Measurements from ENCODE around the gene CCDC24. TPM values are rescaled to one million over a fixed set of nuclear protein-coding genes. Genes with fewer than 3 reads are reported as not detected.

CCDC24 gene
- total and polyA plus RNA-seq, 9 of the 15 experiments (the other 6 are each of a cell fraction or from before 2014, with no cell fraction given) = 0.31 to 4.5 (median 1.5) TPM

DNA sequence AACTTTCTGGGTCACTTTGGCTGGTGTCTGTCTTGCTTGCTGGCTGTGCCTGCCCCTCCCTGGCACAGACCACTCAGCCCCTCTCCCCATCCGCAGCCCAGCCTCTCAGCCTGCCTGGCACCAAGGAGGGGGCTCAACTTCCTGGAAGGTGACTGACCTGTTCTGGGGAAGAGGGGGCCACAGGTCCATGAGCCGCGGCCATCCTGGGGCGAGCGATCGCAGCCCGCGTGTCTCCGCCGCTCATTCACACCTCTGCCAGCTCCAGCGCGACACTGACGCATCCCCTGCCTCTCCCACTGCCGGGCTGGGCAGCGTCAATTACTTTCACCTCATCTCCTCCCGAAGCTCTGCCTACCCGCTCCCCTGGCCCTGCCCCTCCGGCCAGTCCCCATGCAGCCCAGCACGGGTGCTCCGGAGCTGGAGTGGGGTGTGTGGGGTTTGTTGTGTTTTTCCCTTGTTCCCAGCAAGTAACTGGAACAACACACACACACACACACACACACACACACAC lies 25.5 kb downstream of the CCDC24 start:
- in situ Hi-C loops (cut with MboI) = no loop called here
- H3K79me2 ChIP-seq (ENCODE audit: control insufficient read depth, insufficient read depth, low read length) = no peaks in the 10 kb centered on the region
- 0 out of 3 replicates have a peak, but pooled peaks cover 7% of the 10 kb centered on the region for H3K36me3 ChIP-seq (ENCODE audit: control insufficient read depth, insufficient read depth, low read length)
- no peak overlapping the region for H3K4me3 ChIP-seq
- peaks cover 6 to 41% of the 10 kb centered on the region in 2 experiments; a peak in 4 of 5 replicates for H3K4me1 ChIP-seq (replicated peaks in 1 of 2; ENCODE audit: control insufficient read depth in 2 of 2, insufficient read depth in 2 of 2, low read length in 2 of 2)
- POLR2A ChIA-PET = interaction anchor here (1.0 to 3.9 kb wide), 4 partner anchors 11 to 17 kb away, joined by 4 to 29 read pairs (median 4); partner anchors contain the start of gene SLC6A9
- no peak for ATAC-seq
- H4K20me1 ChIP-seq (replicated peaks; ENCODE audit: control insufficient read depth, insufficient read depth, low read length) = no peaks in the 10 kb centered on the region; the same call in 1 of the 2 replicates
- no peak overlapping the region for H3K4me2 ChIP-seq (ENCODE audit: insufficient read depth, low read length)
- FAIRE-seq = no peak
- CTCF ChIA-PET (ENCODE audit: low intra/inter-chr PET ratio) = no interaction called here
- no peak overlapping the region for H3K27ac ChIP-seq (ENCODE audit: extremely low read depth, low read depth, low read length)
- no peaks in the 10 kb centered on the region for H3K9me1 ChIP-seq (ENCODE audit: control insufficient read depth, insufficient read depth, low read length)
- intact Hi-C loops (cut with micrococcal nuclease) = no loop called here
- no peak for DNase-seq (ENCODE audit: extremely low read depth in 1 of 4, low spot score in 3 of 4)
- 82% methylated on average over 20 of the region's 20 CpGs for WGBS (ENCODE audit: insufficient coverage, low coverage, missing lambda C conversion rate)
- H3K27me3 ChIP-seq (ENCODE audit: control insufficient read depth in 2 of 2, insufficient read depth in 2 of 2, low read length in 2 of 2) = no peaks in the 10 kb centered on the region
- H3K9me3 ChIP-seq (replicated peaks; ENCODE audit: control insufficient read depth, insufficient read depth, low read depth, low read length) = no peaks in the 10 kb centered on the region
- peak overlapping the region in 1 of 2 experiments; percentile 63; a peak in 2 of 4 replicates for H3K9ac ChIP-seq (ENCODE audit: insufficient read depth in 1 of 2, low read depth in 2 of 2, low read length in 2 of 2)
- no peak overlapping the region for H2AFZ ChIP-seq (ENCODE audit: low read depth, low read length)
- BruUV-seq (replicated peaks) = no TSS peak
- TF ChIP-seq ZNF398 (CRISPR knock-in tag; IDR thresholded peaks at IDR 0.05) (no peak), ZNF12 (CRISPR knock-in tag; IDR thresholded peaks at IDR 0.05) (no peak), ZC3H4 (CRISPR knock-in tag; IDR thresholded peaks at IDR 0.05; ENCODE audit: borderline replicate concordance) (no peak), ZNF445 (CRISPR knock-in tag; IDR thresholded peaks at IDR 0.05; ENCODE audit: low read depth) (no peak), POLR2G (IDR thresholded peaks at IDR 0.05; ENCODE audit: low read depth, low read length) (0 out of 2 replicates have a peak, but pooled peaks have one; percentile 32), ARNT (IDR thresholded peaks at IDR 0.05) (no peak), MXI1 (IDR thresholded peaks at IDR 0.05; ENCODE audit: low read depth, low read length) (no peak), RBFOX2 (IDR thresholded peaks at IDR 0.05; ENCODE audit: low read depth, low read length) (0 out of 2 replicates have a peak, but pooled peaks have one; percentile 14), NFIC (IDR thresholded peaks at IDR 0.05) (no peak)
- TF ChIP-seq, protein P1, sequence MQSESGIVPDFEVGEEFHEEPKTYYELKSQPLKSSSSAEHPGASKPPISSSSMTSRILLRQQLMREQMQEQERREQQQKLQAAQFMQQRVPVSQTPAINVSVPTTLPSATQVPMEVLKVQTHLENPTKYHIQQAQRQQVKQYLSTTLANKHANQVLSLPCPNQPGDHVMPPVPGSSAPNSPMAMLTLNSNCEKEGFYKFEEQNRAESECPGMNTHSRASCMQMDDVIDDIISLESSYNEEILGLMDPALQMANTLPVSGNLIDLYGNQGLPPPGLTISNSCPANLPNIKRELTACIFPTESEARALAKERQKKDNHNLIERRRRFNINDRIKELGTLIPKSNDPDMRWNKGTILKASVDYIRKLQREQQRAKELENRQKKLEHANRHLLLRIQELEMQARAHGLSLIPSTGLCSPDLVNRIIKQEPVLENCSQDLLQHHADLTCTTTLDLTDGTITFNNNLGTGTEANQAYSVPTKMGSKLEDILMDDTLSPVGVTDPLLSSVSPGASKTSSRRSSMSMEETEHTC (IDR thresholded peaks at IDR 0.05) = no peak
- TF ChIP-seq, protein P2, sequence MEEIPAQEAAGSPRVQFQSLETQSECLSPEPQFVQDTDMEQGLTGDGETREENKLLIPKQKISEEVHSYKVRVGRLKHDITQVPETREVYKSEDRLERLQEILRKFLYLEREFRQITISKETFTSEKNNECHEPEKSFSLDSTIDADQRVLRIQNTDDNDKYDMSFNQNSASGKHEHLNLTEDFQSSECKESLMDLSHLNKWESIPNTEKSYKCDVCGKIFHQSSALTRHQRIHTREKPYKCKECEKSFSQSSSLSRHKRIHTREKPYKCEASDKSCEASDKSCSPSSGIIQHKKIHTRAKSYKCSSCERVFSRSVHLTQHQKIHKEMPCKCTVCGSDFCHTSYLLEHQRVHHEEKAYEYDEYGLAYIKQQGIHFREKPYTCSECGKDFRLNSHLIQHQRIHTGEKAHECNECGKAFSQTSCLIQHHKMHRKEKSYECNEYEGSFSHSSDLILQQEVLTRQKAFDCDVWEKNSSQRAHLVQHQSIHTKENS (CRISPR knock-in tag; IDR thresholded peaks at IDR 0.05) = no peak
